Osteocyte (in vitro differentiated cells): ENCODE measurements around the gene OR3A2. TPM values are rescaled to one million over a fixed set of nuclear protein-coding genes. Genes with fewer than 3 reads are reported as not detected.
"Not testable (repeated sequence)": the region's sequence is repeated elsewhere in the genome, so short reads cannot be mapped to it uniquely, and the experiment has no call there.

ENCODE experiments used
- DNase-seq: peaks from one replicate; pipeline ENCODE4 v3.0.0; 2021; ENCODE audit warnings: mixed read lengths; ENCODE audit not compliant: unreplicated experiment; ENCODE audit errors: extremely low spot score
- H3K27ac Mint-ChIP-seq: one replicate; pipeline ENCODE4 v1.8.0; 2021; ENCODE audit warnings: mild to moderate bottlenecking, mixed read lengths; ENCODE audit not compliant: unreplicated experiment
- H3K27me3 Mint-ChIP-seq: one replicate; pipeline ENCODE4 v1.8.0; 2021; ENCODE audit warnings: mixed read lengths; ENCODE audit not compliant: unreplicated experiment
- H3K36me3 Mint-ChIP-seq: one replicate; pipeline ENCODE4 v1.8.0; 2021; ENCODE audit warnings: mixed read lengths; ENCODE audit not compliant: unreplicated experiment
- H3K4me1 Mint-ChIP-seq: one replicate; pipeline ENCODE4 v1.8.0; 2021; ENCODE audit warnings: mixed read lengths; ENCODE audit not compliant: unreplicated experiment
- H3K4me3 Mint-ChIP-seq: one replicate; pipeline ENCODE4 v1.8.0; 2021; ENCODE audit warnings: mild to moderate bottlenecking, moderate library complexity, mixed read lengths; ENCODE audit not compliant: unreplicated experiment
- H3K9me3 Mint-ChIP-seq: one replicate; pipeline ENCODE4 v1.8.0; 2021; ENCODE audit warnings: mixed read lengths; ENCODE audit not compliant: unreplicated experiment
- long read RNA-seq: library from polyadenylated mRNA; unstranded; transcript quantifications from one replicate; pipeline ENCODE4 v2.0.0, GENCODE V29; 2021
- total RNA-seq: library from RNA; stranded (reverse); gene quantifications from 2 replicates; pipeline ENCODE4 v1.2.1, GENCODE V29; 2021
- TF ChIP-seq, protein P1 (sequence below): fragments of 200-600 bp; sonication (generic); IDR thresholded peaks from 2 replicates; pipeline ENCODE4 v1.5.0; 2021; ENCODE audit warnings: antibody characterized with exemption, mild to moderate bottlenecking, moderate library complexity

The OR3A2 gene
- total RNA-seq = not detected in 2 replicates
- long read RNA-seq = 0 reads

DNA sequence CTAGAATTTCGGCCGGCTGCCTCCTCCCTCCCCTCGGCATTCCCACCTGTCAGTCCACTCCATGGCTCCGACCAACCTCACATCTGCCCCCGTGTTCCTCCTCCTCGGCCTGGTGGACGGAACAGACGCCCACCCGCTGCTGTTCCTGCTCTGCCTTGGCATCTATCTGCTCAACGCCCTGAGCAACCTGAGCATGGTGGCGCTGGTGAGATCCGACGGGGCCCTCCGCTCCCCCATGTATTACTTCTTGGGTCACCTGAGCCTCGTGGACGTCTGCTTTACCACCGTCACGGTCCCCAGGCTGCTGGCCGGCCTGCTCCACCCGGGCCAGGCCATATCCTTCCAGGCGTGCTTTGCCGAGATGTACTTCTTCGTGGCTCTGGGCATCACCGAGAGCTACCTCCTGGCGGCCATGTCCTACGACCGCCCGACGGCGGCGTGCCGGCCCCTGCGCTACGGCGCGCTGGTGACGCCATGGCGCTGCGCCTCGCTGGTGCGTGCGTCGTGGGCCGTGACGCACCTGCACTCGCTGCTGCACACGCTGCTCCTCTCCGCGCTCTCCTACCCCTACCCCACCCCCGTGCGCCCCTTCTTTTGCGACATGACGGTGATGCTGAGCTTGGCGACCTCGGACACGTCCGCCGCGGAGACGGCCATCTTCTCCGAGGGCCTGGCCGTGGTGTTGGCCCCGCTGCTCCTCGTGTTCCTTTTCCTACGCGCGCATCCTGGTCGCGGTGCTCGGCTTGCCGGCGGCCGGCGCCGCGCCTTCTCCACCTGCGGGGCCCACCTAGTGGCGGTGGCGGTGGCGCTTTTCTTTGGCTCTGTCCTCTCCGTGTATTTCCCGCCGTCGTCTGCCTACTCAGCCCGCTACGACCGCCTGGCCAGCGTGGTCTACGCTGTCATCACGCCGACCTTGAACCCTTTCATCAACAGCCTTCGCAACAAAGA lies at the start of gene OR3A2:
OR3A2 (minus strand) TSS at position 440 of the 948 bp plus-strand sequence.
- DNase-seq = no peak
- Mint-ChIP-seq H3K4me3 (no peak within 1 kb of the TSS), H3K4me1 (no peaks in the 10 kb centered on the region), H3K9me3 (peaks cover 13% of the 10 kb centered on the region), H3K27ac (no peak within 1 kb of the TSS), H3K27me3 (no peaks in the 10 kb centered on the region), H3K36me3 (no peaks in the 10 kb centered on the region)
- TF ChIP-seq, protein P1, sequence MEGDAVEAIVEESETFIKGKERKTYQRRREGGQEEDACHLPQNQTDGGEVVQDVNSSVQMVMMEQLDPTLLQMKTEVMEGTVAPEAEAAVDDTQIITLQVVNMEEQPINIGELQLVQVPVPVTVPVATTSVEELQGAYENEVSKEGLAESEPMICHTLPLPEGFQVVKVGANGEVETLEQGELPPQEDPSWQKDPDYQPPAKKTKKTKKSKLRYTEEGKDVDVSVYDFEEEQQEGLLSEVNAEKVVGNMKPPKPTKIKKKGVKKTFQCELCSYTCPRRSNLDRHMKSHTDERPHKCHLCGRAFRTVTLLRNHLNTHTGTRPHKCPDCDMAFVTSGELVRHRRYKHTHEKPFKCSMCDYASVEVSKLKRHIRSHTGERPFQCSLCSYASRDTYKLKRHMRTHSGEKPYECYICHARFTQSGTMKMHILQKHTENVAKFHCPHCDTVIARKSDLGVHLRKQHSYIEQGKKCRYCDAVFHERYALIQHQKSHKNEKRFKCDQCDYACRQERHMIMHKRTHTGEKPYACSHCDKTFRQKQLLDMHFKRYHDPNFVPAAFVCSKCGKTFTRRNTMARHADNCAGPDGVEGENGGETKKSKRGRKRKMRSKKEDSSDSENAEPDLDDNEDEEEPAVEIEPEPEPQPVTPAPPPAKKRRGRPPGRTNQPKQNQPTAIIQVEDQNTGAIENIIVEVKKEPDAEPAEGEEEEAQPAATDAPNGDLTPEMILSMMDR = no peak

DNA sequence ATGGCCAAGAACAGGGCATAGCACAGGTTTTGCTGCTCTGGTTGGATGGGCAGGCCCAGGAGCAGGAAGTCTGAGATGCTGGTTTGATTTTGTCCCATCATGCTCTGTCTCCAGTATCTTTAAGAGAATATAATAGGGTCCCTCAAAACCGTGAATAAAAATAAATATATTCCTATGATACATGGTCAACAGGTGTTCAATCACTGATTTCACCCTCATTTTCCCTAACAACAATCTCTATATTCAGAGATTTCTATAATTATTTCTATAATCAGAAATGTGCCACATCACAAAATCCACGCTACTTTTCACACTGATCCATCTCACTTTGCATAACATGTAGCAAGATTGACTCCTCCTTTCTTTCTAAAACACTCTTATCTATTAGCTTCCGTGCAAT lies 47.6 kb upstream of the OR3A2 start, which contains the start of gene OR1E2:
OR1E2 (minus strand) TSS at position 101 of the 400 bp plus-strand sequence; CDS start at position 101, 0 bp downstream.
- Mint-ChIP-seq H3K4me3 (no peak within 1 kb of the TSS), H3K27ac (no peak within 1 kb of the TSS), H3K9me3 (peaks cover 17% of the 10 kb centered on the region), H3K4me1 (no peaks in the 10 kb centered on the region), H3K36me3 (no peaks in the 10 kb centered on the region), H3K27me3 (no peaks in the 10 kb centered on the region)
- TF ChIP-seq, protein P1 = no peak
- DNase-seq = no peak

DNA sequence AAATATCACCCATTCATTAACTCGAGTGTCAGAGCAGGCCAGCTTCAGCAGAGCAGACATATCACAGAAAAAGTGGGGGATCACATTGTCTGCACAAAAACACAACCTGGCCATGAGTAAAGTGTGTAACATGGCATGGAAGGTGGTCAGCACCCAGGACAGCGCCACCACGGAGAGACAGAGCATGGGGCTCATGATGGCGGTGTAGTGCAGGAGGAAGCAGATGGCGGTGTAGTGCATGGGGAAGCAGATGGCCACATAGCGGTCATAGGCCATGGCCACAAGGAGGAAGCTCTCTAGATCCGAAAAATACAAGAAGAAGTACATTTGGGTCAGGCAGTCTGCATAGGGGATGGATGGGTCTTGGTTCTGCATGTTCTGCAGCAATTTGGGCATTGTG lies 47.1 kb upstream of the OR3A2 start:
- H3K4me3 Mint-ChIP-seq, DNase-seq, H3K36me3 Mint-ChIP-seq, H3K27ac Mint-ChIP-seq, H3K4me1 Mint-ChIP-seq, H3K27me3 Mint-ChIP-seq: not testable (repeated sequence)
- H3K9me3 Mint-ChIP-seq = peaks cover 22% of the 10 kb centered on the region

DNA sequence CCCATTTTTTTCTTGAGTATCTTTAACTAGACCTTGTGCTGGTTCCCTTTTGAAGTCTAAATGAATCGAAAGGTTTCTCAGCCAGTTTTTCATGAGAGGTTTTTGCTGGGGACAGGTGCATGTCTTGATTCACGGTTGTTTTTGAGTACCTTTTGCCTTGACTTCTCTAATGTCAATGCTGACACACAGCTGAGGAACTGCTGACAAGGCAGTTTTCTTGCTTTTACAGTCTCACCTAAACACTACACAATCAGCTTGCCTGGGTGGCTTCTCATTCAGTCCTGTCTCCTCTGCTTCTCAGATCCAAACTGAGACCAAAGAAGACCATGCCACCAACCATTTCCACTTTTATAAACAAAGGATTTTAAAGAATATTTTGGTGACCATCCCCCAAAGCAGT lies 32.1 kb upstream of the OR3A2 start:
- Mint-ChIP-seq H3K27me3 (no peaks in the 10 kb centered on the region), H3K4me1 (no peaks in the 10 kb centered on the region), H3K4me3 (no peak overlapping the region), H3K9me3 (peaks cover 6% of the 10 kb centered on the region), H3K36me3 (no peaks in the 10 kb centered on the region), H3K27ac (no peak overlapping the region)
- DNase-seq = no peak
- TF ChIP-seq, protein P1 = no peak

DNA sequence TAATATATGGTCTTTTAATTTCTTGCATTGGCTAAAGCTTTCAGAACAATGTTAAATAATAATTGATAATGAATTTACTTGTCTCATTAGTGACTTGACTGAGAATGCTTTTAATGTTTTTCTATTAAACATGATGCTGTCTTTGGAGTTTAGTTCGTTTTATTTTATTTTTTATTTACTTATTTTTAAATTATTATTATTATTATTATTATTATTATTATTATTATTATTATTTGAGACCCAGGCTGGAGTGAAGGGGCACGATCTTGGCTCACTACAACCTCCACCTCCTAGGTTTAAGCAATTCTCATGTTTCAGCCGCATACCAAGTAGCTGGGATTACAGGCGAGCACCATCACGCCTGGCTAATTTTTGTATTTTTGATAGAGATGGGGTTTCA lies 29.5 kb upstream of the OR3A2 start:
- H3K27me3 Mint-ChIP-seq = no peaks in the 10 kb centered on the region
- H3K9me3 Mint-ChIP-seq = peaks cover 4% of the 10 kb centered on the region
- H3K4me3 Mint-ChIP-seq = no peak overlapping the region
- no peak for DNase-seq
- H3K27ac Mint-ChIP-seq = no peak overlapping the region
- TF ChIP-seq, protein P1 = no peak
- H3K4me1 Mint-ChIP-seq = no peaks in the 10 kb centered on the region
- H3K36me3 Mint-ChIP-seq = no peaks in the 10 kb centered on the region

DNA sequence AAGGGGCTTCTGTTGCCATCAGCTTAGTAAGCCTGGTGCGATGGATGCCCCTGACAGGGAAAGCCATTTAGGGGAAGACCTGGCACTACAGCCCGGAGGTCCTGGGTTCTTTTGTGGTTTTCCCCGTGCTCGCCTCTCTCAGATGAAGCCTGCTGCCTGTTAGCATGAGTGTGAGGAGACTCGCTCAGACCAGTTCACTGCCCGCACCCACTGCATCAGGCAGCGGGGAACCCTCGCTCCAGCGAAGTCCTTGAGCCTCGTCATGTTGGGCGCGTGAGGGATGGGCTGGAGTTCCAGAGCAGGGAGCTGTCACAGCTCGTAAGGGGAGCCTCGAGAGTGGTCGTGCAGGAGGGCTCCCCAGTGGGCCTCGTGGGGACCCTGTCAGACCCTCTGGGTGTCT lies 26.1 kb upstream of the OR3A2 start:
- H3K36me3 Mint-ChIP-seq, H3K4me3 Mint-ChIP-seq, H3K27ac Mint-ChIP-seq, DNase-seq, H3K4me1 Mint-ChIP-seq, H3K27me3 Mint-ChIP-seq: not testable (repeated sequence)
- H3K9me3 Mint-ChIP-seq = peaks cover 13% of the 10 kb centered on the region
